Thyroid gland (tissue), 4 donors: ENCODE results near the gene OTOP3.

Experiments used
- POLR2A ChIP-seq, 2 donors: fragments of 450-650 bp; IDR thresholded peaks; one replicate each; pipeline ENCODE4 v1.6.1; 2017; ENCODE audit warnings: antibody characterized with exemption in 2 of 2, mild to moderate bottlenecking in 2 of 2, moderate library complexity in 1 of 2
- TF ChIP-seq, protein P1 (sequence below), 6 experiments: fragments of 200-600 bp in 3 of 6; fragments of 450-650 bp in 3 of 6; sonication (generic) in 3 of 6; IDR thresholded peaks; one replicate each; pipeline ENCODE4 v1.5.1; 2016 to 2019; ENCODE audit warnings: antibody characterized with exemption in 6 of 6, mild to moderate bottlenecking in 2 of 6, inconsistent platforms in 1 of 6, moderate library complexity in 1 of 6

GRCh38 chr17:74919440-74920305, 16.0 kb upstream of the OTOP3 start:
- TF ChIP-seq, protein P1, sequence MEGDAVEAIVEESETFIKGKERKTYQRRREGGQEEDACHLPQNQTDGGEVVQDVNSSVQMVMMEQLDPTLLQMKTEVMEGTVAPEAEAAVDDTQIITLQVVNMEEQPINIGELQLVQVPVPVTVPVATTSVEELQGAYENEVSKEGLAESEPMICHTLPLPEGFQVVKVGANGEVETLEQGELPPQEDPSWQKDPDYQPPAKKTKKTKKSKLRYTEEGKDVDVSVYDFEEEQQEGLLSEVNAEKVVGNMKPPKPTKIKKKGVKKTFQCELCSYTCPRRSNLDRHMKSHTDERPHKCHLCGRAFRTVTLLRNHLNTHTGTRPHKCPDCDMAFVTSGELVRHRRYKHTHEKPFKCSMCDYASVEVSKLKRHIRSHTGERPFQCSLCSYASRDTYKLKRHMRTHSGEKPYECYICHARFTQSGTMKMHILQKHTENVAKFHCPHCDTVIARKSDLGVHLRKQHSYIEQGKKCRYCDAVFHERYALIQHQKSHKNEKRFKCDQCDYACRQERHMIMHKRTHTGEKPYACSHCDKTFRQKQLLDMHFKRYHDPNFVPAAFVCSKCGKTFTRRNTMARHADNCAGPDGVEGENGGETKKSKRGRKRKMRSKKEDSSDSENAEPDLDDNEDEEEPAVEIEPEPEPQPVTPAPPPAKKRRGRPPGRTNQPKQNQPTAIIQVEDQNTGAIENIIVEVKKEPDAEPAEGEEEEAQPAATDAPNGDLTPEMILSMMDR (IDR thresholded peaks at IDR 0.05), result peak in 1 of 6 experiments; percentile 9
- no peak for TF ChIP-seq POLR2A (IDR thresholded peaks at IDR 0.05)
